IPS-18a (cell line): ENCODE results near the gene POLD1.
"Not testable (repeated sequence)": the region's sequence is repeated elsewhere in the genome, so short reads cannot be mapped to it uniquely, and the experiment has no call there.

ENCODE experiments used
- H3K27ac ChIP-seq: one replicate; pipeline ENCODE4 v1.5.1; 2013; ENCODE audit warnings: low read length
- H3K27me3 ChIP-seq: one replicate; pipeline ENCODE4 v1.6.1; 2013; ENCODE audit warnings: mild to moderate bottlenecking, low read length; ENCODE audit not compliant: control insufficient read depth, insufficient read depth
- H3K36me3 ChIP-seq: one replicate; pipeline ENCODE4 v1.6.1; 2013; ENCODE audit warnings: low read depth, low read length; ENCODE audit not compliant: control insufficient read depth
- H3K4me1 ChIP-seq: one replicate; pipeline ENCODE4 v1.6.1; 2013; ENCODE audit warnings: low read depth, low read length; ENCODE audit not compliant: control insufficient read depth
- H3K4me3 ChIP-seq: one replicate; pipeline ENCODE4 v1.5.1; 2013; ENCODE audit warnings: low read length
- H3K9ac ChIP-seq: one replicate; pipeline ENCODE4 v1.6.1; 2013; ENCODE audit warnings: mild to moderate bottlenecking, low read length, moderate library complexity
- H3K9me3 ChIP-seq: one replicate; pipeline ENCODE4 v1.6.1; 2013; ENCODE audit warnings: low read depth, low read length; ENCODE audit not compliant: control insufficient read depth

The POLD1 gene

DNA sequence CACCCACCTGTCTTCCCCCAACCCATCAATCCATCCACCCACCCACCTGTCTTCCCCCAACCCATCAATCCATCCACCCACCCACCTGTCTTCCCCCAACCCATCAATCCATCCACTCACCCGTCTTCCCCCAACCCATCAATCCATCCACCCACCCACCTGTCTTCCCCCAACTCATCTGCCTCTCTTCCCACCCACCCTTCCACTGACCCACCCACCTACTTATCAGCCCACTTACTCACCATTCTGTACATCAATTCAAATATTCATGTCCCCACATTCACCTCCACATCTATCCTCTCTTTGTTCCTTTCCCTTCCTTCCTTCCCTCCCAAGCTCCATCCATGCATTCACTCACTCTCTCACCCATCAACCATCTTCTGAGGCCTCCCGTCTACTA lies 55.0 kb downstream of the POLD1 start:
- not testable (repeated sequence) for H3K9ac ChIP-seq, H3K27me3 ChIP-seq

DNA sequence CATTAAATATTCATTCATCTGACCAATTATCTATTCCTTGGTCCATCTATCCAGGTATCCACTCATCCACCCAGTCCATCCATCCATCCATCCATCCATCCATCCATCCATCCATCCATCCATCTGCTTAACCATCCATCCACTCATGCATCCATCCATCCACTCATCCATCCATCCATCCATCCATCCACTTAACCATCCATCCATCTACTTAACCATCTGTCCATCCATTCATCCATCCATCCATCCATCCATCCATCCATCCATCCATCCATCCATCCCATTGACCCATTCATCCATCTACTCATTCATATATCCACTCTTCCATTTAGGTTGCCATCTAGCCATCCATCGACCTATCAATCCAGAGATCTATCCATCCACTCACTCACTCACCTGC lies 59.9 kb downstream of the POLD1 start:
- Histone ChIP-seq H3K27ac (no peak overlapping the region), H3K36me3 (no peaks in the 10 kb centered on the region), H3K9me3 (no peaks in the 10 kb centered on the region), H3K4me3 (no peak overlapping the region), H3K9ac (no peak overlapping the region), H3K27me3 (no peaks in the 10 kb centered on the region), H3K4me1 (no peaks in the 10 kb centered on the region)

More for the DNA sequence above, 55.0 kb downstream of the POLD1 start:
- H3K27ac ChIP-seq, H3K36me3 ChIP-seq, H3K9me3 ChIP-seq, H3K4me1 ChIP-seq, H3K4me3 ChIP-seq: not testable (repeated sequence)

DNA sequence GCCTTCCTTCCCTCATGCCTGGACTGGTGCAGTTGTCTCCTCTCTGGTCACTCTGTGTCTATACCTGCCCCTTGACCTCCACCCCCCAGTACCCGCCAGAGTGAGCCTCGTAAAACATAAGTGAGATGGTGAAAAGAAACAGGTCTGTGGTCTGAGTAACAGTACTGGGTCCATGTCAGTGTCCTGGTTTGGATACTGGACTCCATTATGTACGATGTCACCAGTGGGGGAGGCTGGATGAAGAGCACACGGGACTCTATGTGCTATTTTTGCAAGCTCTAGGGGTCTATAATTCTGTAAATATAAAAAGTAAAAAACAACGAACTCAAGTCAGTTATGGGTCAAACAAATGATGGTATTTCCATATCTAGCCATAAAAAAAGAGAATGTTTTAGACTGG lies 62.9 kb downstream of the POLD1 start:
- Histone ChIP-seq H3K36me3 (no peaks in the 10 kb centered on the region), H3K4me1 (no peaks in the 10 kb centered on the region), H3K9ac (no peak overlapping the region), H3K27ac (no peak overlapping the region), H3K27me3 (no peaks in the 10 kb centered on the region), H3K9me3 (no peaks in the 10 kb centered on the region), H3K4me3 (no peak overlapping the region)

DNA sequence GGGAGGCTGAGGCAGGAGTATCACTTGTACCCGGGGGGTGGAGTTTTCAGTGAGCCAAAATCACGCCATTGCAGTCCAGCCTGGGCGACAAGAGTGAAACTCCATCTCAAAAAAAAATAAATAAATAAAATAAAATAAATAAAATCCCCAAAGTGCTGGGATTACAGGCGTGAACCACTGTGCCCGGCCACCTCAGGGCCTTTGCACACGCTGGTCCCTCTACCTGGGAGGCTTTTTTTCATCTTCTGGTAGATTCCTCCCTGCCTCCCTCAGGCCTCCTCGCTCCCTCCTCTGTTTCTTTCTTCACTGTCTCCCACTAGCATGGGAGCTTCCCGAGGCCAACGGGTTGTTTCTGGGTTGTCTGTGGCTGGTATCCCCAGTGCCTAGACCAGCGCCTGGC lies 63.6 kb downstream of the POLD1 start:
- Histone ChIP-seq H3K9ac (no peak overlapping the region), H3K27me3 (no peaks in the 10 kb centered on the region), H3K4me3 (no peak overlapping the region), H3K9me3 (no peaks in the 10 kb centered on the region), H3K27ac (no peak overlapping the region), H3K36me3 (no peaks in the 10 kb centered on the region), H3K4me1 (no peaks in the 10 kb centered on the region)

DNA sequence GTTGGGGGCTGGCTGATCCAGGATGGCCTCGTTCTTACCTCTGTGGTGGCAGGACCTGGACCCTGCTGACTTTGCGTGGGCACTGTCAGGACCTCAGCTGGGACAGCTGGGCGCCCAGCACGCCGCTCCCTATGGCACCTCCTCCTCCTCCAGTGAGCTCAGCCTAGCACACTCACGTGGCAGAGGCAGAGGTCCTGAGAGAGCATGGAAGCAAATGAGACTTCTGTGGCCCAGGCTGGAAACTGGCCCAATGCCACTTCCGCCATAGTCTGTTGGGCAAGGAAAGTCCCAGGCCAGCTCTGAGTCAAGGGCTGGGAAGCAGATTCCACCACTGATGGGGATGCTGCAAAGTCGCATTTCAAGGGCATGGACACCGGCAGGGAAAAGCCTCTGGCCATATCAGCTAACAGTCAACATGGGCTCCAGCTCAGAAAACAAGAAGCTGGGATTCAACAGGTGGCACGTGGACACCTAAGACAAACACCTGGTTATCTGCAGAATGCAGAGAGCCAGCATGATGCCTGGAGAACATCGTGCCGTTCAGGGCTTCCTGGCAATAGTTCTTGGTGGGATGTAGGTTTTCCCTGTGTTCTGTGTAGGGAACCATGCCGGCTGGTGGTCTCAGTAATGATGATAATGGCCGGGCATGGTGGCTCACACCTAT lies 65.2 kb downstream of the POLD1 start:
- Histone ChIP-seq H3K27me3 (no peaks in the 10 kb centered on the region), H3K27ac (no peak overlapping the region), H3K9me3 (no peaks in the 10 kb centered on the region), H3K9ac (no peak overlapping the region), H3K36me3 (no peaks in the 10 kb centered on the region), H3K4me3 (no peak overlapping the region), H3K4me1 (no peaks in the 10 kb centered on the region)

DNA sequence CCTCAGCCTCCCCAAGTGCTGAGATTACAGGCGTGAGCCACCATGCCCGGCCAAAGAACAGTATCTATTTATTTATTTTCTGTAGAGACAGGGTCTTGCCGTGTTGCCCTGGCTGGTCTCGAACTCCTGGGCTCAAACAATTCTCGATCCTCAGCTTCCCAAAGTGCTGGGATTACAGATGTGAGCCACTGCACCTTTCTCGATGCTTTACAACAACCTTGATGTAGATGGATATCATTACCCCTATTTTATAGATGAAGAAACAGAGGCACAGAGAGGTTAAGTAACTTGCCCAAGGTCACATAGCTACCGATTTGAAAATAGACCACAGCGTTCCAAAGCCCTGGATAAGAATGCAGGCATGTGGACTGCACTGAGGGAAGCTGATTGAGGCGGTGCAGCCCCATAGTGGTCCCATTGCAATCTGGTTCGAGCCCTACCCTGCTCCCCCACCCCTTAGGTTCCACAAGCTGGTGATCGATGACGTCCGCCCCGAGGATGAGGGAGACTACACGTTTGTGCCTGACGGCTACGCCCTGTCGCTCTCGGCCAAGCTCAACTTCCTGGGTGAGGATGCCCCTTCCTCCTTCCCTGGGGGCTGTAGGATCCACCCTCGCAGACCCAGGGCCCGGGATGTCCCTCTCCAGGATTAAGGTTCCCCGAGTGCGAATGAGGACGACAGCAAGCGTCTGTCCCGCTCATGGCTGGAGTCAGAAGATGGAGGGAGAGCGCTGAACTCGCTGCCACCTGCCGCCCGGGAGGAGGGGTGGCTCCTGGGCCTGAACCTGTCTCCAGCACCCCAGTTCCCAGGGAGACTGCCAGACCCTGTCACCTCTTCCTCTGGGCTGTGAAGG lies 66.4 kb downstream of the POLD1 start:
- Histone ChIP-seq H3K27ac (no peak overlapping the region), H3K4me1 (no peaks in the 10 kb centered on the region), H3K9me3 (no peaks in the 10 kb centered on the region), H3K4me3 (no peak overlapping the region), H3K27me3 (no peaks in the 10 kb centered on the region), H3K9ac (no peak overlapping the region), H3K36me3 (no peaks in the 10 kb centered on the region)

DNA sequence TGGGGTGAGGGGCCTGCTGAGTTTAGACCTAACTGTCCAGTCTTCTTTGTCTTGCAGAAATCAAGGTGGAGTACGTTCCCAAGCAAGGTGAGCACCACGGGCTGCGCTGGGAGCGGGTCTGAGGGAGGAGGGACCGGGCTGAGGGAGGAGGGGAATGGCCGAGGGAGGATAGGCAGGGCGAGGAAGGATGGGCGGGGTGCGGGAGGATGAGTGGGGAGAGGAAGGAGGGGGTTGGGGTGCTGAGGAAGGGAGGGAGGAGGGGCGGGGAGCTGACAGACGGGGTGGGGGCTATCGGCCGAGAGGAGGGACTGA lies 67.0 kb downstream of the POLD1 start:
- Histone ChIP-seq H3K4me3 (no peak overlapping the region), H3K27me3 (no peaks in the 10 kb centered on the region), H3K4me1 (no peaks in the 10 kb centered on the region), H3K9ac (no peak overlapping the region), H3K27ac (no peak overlapping the region), H3K9me3 (no peaks in the 10 kb centered on the region), H3K36me3 (no peaks in the 10 kb centered on the region)

DNA sequence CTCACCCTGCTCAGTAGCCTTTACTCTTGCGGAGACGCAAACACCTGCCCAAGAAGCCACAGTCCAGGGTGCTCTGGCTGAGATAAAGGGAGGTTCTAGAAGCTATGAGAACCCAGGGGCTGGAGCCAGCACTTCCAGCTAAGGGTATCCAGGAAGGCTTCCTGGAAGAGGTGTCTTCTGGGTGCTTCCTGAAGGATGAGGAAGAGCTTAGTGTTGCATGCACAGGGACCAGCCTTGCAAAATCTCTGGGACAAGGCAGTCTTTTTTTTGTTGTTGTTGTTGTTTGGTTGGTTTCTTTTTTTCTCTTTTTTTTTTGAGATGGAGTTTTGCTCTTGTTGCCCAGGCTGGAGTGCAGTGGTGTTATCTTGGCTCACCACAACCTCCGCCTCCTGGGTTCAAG lies 69.1 kb downstream of the POLD1 start:
- Histone ChIP-seq H3K27me3 (no peaks in the 10 kb centered on the region), H3K4me3 (no peak overlapping the region), H3K36me3 (no peaks in the 10 kb centered on the region), H3K27ac (no peak overlapping the region), H3K4me1 (no peaks in the 10 kb centered on the region), H3K9me3 (no peaks in the 10 kb centered on the region), H3K9ac (no peak overlapping the region)

DNA sequence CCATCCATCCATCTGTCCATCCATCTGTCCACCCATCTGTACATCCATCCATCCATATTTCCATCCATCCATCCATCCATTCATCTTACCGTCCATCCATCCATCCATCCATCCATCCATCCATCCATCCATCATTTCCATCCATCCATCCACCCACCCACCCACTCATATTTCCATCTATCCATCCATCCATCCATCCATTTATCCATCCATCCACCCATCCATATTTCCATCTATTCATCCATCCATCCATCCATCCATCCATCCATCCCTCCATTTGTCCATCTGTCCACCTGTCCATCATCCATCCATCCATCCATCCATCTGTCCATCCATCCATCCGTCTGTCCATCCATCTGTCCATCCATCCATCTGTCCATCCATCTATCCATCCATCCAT lies 71.8 kb downstream of the POLD1 start:
- Histone ChIP-seq H3K36me3 (no peaks in the 10 kb centered on the region), H3K4me1 (no peaks in the 10 kb centered on the region), H3K27ac (no peak overlapping the region), H3K9ac (no peak overlapping the region), H3K9me3 (no peaks in the 10 kb centered on the region), H3K4me3 (no peak overlapping the region), H3K27me3 (no peaks in the 10 kb centered on the region)

DNA sequence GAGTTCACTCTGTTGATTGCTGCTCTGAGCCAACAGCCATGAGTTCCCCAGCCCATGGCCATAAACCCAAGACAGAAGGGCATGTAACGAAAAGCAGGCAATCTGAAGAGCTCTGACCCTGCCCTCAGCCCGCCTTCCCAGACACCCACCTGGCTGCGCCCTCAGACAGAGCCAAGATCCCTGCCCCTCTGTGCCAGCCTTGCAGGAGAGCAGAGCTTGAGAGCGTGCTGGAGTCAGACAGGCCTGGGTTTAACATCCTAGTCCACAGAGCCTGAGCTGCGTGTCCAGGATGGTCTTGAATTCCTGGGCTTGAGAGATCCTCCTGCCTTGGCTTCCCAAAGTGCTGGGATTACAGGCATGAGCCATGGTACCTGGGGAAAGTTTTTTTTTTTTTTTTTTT lies 73.2 kb downstream of the POLD1 start:
- Histone ChIP-seq H3K27me3 (no peaks in the 10 kb centered on the region), H3K9me3 (no peaks in the 10 kb centered on the region), H3K4me1 (no peaks in the 10 kb centered on the region), H3K36me3 (no peaks in the 10 kb centered on the region), H3K9ac (no peak overlapping the region), H3K27ac (no peak overlapping the region), H3K4me3 (no peak overlapping the region)

DNA sequence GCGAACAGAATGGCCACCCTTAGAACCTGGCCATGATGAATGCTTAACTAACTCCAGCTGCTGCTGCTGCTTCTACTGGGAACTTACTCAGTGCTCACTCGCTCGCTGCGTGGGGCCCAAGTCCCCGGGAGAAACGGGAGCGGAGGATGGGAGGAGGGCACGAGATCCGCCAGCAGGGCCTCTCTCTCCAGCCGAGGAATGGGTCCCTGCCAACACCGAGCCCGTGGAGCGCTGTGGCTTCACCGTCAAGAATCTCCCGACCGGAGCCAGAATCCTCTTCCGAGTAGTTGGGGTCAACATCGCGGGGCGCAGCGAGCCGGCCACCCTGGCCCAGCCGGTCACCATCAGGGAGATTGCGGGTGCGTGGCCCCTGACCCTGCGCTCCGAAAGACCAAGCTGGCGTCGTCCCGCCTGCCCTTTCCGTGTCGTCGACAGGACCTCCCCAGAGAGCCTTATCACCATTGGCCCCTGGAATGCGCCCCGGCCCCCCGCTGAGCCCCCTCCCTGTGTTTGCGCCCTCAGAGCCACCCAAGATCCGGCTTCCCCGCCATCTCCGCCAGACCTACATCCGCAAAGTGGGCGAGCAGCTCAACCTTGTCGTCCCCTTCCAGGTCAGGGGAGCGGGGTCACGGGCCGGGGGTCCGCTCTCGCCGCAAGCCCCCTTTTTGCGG lies 74.4 kb downstream of the POLD1 start:
- Histone ChIP-seq H3K9ac (no peak overlapping the region), H3K4me3 (no peak overlapping the region), H3K4me1 (no peaks in the 10 kb centered on the region), H3K36me3 (no peaks in the 10 kb centered on the region), H3K27ac (no peak overlapping the region), H3K27me3 (no peaks in the 10 kb centered on the region), H3K9me3 (no peaks in the 10 kb centered on the region)

DNA sequence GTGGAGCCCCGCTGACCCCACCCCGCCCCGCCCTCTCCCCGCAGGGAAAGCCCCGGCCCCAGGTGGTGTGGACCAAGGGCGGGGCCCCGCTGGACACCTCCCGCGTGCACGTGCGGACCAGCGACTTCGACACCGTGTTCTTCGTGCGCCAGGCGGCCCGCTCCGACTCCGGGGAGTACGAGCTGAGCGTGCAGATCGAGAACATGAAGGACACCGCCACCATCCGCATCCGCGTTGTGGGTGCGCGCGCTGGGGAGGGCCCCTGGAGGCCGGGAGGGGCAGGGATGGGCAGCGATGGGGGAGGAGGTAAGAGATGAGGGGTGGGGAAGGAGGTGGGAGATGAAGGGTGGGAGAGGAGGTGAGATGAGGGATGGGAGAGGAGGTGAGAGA lies 74.9 kb downstream of the POLD1 start:
- Histone ChIP-seq H3K9ac (no peak overlapping the region), H3K9me3 (no peaks in the 10 kb centered on the region), H3K27me3 (no peaks in the 10 kb centered on the region), H3K27ac (no peak overlapping the region), H3K4me3 (no peak overlapping the region), H3K36me3 (no peaks in the 10 kb centered on the region), H3K4me1 (no peaks in the 10 kb centered on the region)
